Neuronal stem cell (in vitro differentiated cells): ENCODE results near the gene PYHIN1.
A peak's percentile ranks its signal among the peaks of the same experiment; 100 is the strongest.

ENCODE experiments used
- DNase-seq: peaks from one replicate; pipeline ENCODE4 v3.0.0-alpha.2; 2013; ENCODE audit warnings: low spot score
- H2AFZ ChIP-seq: one replicate; pipeline ENCODE4 v1.6.1; 2013; ENCODE audit warnings: mild to moderate bottlenecking, low read length, inconsistent platforms
- H2AK5ac ChIP-seq: 2 replicates; pipeline ENCODE4 v1.6.1; 2013; ENCODE audit warnings: low read depth, mild to moderate bottlenecking, inconsistent platforms, low read length, moderate library complexity, mixed read lengths
- H2BK120ac ChIP-seq: 2 replicates; pipeline ENCODE4 v1.6.1; 2013; ENCODE audit warnings: low read depth, mild to moderate bottlenecking, inconsistent platforms, low read length, moderate library complexity, mixed read lengths
- H2BK12ac ChIP-seq: one replicate; pipeline ENCODE4 v1.6.1; 2013; ENCODE audit warnings: low read length, inconsistent platforms
- H2BK15ac ChIP-seq: 2 replicates; pipeline ENCODE4 v1.6.1; 2013; ENCODE audit warnings: mild to moderate bottlenecking, low read length, inconsistent platforms, mixed read lengths
- H2BK5ac ChIP-seq: one replicate; pipeline ENCODE4 v1.6.1; 2013; ENCODE audit warnings: inconsistent platforms, mild to moderate bottlenecking, low read length, moderate library complexity
- H3K14ac ChIP-seq: one replicate; pipeline ENCODE4 v1.6.1; 2013; ENCODE audit warnings: low read length, inconsistent platforms
- H3K18ac ChIP-seq: 2 replicates; pipeline ENCODE4 v1.6.1; 2013; ENCODE audit warnings: low read length, inconsistent platforms
- H3K23ac ChIP-seq: 2 replicates; pipeline ENCODE4 v1.6.1; 2013; ENCODE audit warnings: low read depth, mild to moderate bottlenecking, mixed read lengths, low read length, inconsistent platforms; ENCODE audit not compliant: poor library complexity
- H3K27ac ChIP-seq: replicated peaks from 3 replicates; pipeline ENCODE4 v1.5.1; 2013; ENCODE audit warnings: low read length, inconsistent platforms
- H3K27me3 ChIP-seq, 3 experiments: 2 replicates each; pipeline ENCODE4 v1.6.1; 2013; ENCODE audit warnings: low read length in 3 of 3, mild to moderate bottlenecking in 2 of 3, inconsistent platforms in 1 of 3, low read depth in 1 of 3, mixed read lengths in 1 of 3, moderate library complexity in 1 of 3; ENCODE audit not compliant: control insufficient read depth in 3 of 3, insufficient read depth in 3 of 3
- H3K36me3 ChIP-seq, 2 donors: replicated peaks in 1 of 2; 2 replicates each; pipeline ENCODE4 v1.6.1; 2013; ENCODE audit warnings: low read length in 2 of 2; ENCODE audit not compliant: control insufficient read depth in 2 of 2, insufficient read depth in 2 of 2
- H3K4ac ChIP-seq: 2 replicates; pipeline ENCODE4 v1.6.1; 2013; ENCODE audit warnings: inconsistent platforms, mild to moderate bottlenecking, low read length, moderate library complexity
- H3K4me1 ChIP-seq, 2 donors: 1 replicate in 1 of 2; 2 replicates in 1 of 2; pipeline ENCODE4 v1.6.1; 2013; ENCODE audit warnings: low read length in 2 of 2, low read depth in 1 of 2; ENCODE audit not compliant: control insufficient read depth in 2 of 2, insufficient read depth in 1 of 2
- H3K4me2 ChIP-seq: one replicate; pipeline ENCODE4 v1.6.1; 2013; ENCODE audit warnings: mild to moderate bottlenecking, low read length, inconsistent platforms; ENCODE audit not compliant: insufficient read depth, poor library complexity, severe bottlenecking
- H3K4me3 ChIP-seq, 2 donors: 2 replicates each; pipeline ENCODE4 v1.5.1; 2013; ENCODE audit warnings: low read length in 2 of 2, mild to moderate bottlenecking in 2 of 2, inconsistent platforms in 1 of 2, moderate library complexity in 1 of 2
- H3K79me1 ChIP-seq: one replicate; pipeline ENCODE4 v1.6.1; 2013; ENCODE audit warnings: low read depth, mild to moderate bottlenecking, inconsistent platforms, low read length, moderate library complexity
- H3K9ac ChIP-seq: one replicate; pipeline ENCODE4 v1.6.1; 2013; ENCODE audit warnings: mild to moderate bottlenecking, low read depth, low read length, inconsistent platforms; ENCODE audit not compliant: poor library complexity
- H3K9me3 ChIP-seq, 2 donors: replicated peaks in 1 of 2; 2 replicates each; pipeline versions ENCODE3 to v1.6.1; 2013; ENCODE audit warnings: low read length in 2 of 2, mild to moderate bottlenecking in 2 of 2, inconsistent platforms in 1 of 2, low read depth in 1 of 2, mixed read lengths in 1 of 2, moderate library complexity in 1 of 2; ENCODE audit not compliant: control insufficient read depth in 2 of 2, insufficient read depth in 1 of 2
- H4K8ac ChIP-seq: one replicate; pipeline ENCODE4 v1.6.1; 2013; ENCODE audit warnings: low read depth, mild to moderate bottlenecking, inconsistent platforms, low read length, moderate library complexity
- H4K91ac ChIP-seq: one replicate; pipeline ENCODE4 v1.6.1; 2013; ENCODE audit warnings: low read length, low read depth, mild to moderate bottlenecking, inconsistent platforms; ENCODE audit not compliant: poor library complexity
- WGBS, 2 donors: extraction: QIAGEN DNeasy Blood & Tissue Kit; methylation state at CpG; one replicate each; pipeline ENCODE4 v1.1.7; 2013; ENCODE audit warnings: missing lambda C conversion rate in 2 of 2, mixed read lengths in 1 of 2; ENCODE audit not compliant: insufficient read length in 2 of 2, insufficient replicate concordance in 1 of 2; ENCODE audit errors: extremely low coverage in 2 of 2; 5-methylcytosine and 5-hydroxymethylcytosine counted together

Gene PYHIN1

DNA sequence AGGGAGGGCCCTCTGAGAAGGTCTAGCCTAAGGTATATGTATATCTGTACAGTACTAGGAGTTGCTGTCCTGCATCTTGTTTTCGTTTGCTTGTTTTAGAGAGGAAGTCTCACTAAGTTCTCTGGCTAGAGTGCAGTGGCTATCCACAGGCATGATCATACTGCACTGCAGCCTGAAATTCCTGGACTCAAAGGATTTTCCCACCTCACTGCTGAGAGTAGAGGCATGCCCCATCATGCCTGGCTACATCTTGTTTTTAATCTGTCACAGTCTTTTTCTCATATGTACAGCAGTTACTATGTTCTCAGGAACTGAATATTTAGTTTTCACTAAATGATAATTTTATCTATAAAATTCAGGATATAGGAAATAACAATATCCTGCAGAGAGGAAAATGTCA, 15.3 kb upstream of the PYHIN1 start:
- Histone ChIP-seq H2BK12ac (no peak overlapping the region), H3K36me3 (no peaks in the 10 kb centered on the region), H3K4me3 (no peak overlapping the region), H3K79me1 (no peaks in the 10 kb centered on the region), H2BK5ac (no peak overlapping the region), H2AK5ac (no peak overlapping the region), H3K23ac (no peak overlapping the region), H3K4me2 (no peak overlapping the region), H3K4ac (no peak overlapping the region), H2BK15ac (no peak overlapping the region), H4K8ac (no peak overlapping the region), H3K18ac (no peak overlapping the region), H3K14ac (no peak overlapping the region), H4K91ac (no peak overlapping the region), H3K4me1 (no peaks in the 10 kb centered on the region), H2AFZ (peak overlapping the region; percentile 28), H2BK120ac (no peak overlapping the region), H3K9me3 (peaks cover 0 to 7% of the 10 kb centered on the region in 2 donors), H3K27me3 (no peaks in the 10 kb centered on the region), H3K9ac (no peak overlapping the region), H3K27ac (no peak overlapping the region)
- no CpG with 5 or more reads among the region's 1 CpG for WGBS, 2 donors
- no peak for DNase-seq

DNA sequence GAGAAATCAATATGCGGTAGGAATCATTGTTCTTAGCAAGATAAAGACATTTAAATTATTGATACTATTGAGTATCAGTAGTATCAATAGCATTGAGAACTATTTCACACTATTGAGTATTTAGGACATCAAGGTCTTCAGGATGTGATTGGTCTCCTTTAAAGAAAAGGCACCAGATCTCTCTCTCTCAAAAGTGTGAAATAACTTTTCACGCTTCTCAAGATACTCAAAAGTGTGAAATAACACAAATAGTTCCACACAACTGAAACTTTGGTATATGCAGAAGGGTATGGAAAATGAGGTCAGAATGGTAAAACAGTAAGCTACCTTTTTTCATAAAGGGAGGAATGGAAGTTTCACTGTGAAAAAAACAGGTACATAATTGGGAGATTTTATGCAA, 6.7 kb upstream of the PYHIN1 start:
- Histone ChIP-seq H3K36me3 (no peaks in the 10 kb centered on the region), H3K4me2 (no peak overlapping the region), H2AFZ (no peak overlapping the region), H3K4me1 (no peaks in the 10 kb centered on the region), H3K18ac (no peak overlapping the region), H3K14ac (no peak overlapping the region), H3K27ac (no peak overlapping the region), H2AK5ac (no peak overlapping the region), H3K4me3 (no peak overlapping the region), H3K79me1 (no peaks in the 10 kb centered on the region), H2BK15ac (no peak overlapping the region), H2BK5ac (no peak overlapping the region), H3K9me3 (peaks cover 0 to 8% of the 10 kb centered on the region in 2 donors), H3K4ac (no peak overlapping the region), H3K23ac (no peak overlapping the region), H2BK12ac (no peak overlapping the region), H3K9ac (no peak overlapping the region), H3K27me3 (no peaks in the 10 kb centered on the region), H4K91ac (no peak overlapping the region), H4K8ac (no peak overlapping the region), H2BK120ac (no peak overlapping the region)
- no peak for DNase-seq
- no CpG with 5 or more reads among the region's 2 CpGs for WGBS, 2 donors

DNA sequence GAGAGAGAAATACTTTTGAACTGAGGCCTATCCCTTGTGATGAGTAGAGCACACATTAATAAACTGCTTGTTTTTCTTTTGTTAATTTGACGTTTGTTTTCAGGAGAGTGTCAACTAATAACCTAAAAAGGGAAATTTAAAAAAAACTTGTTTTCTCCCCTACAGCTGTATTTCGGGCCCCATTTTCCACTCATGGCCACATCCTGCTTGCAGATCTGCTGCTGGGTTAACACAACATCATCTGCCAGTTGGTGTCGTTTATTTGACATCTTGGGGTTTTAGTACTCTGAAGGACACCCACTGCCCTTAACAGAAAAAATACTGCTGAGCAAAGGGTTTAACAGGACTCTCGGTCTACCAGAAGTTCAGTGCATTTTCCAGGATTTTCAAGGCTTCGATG, 848 bp upstream of the PYHIN1 start:
- Histone ChIP-seq H3K4me2 (no peak overlapping the region), H3K14ac (no peak overlapping the region), H3K9ac (no peak overlapping the region), H3K36me3 (no peaks in the 10 kb centered on the region), H2AFZ (no peak overlapping the region), H3K18ac (no peak overlapping the region), H2BK5ac (no peak overlapping the region), H3K9me3 (peaks cover 0 to 1% of the 10 kb centered on the region in 2 donors), H3K27me3 (no peaks in the 10 kb centered on the region), H3K4me1 (no peaks in the 10 kb centered on the region), H3K23ac (no peak overlapping the region), H3K4me3 (no peak overlapping the region), H2BK15ac (no peak overlapping the region), H2BK120ac (no peak overlapping the region), H4K8ac (no peak overlapping the region), H2AK5ac (no peak overlapping the region), H3K4ac (no peak overlapping the region), H2BK12ac (no peak overlapping the region), H4K91ac (no peak overlapping the region), H3K27ac (no peak overlapping the region), H3K79me1 (no peaks in the 10 kb centered on the region)
- no CpG with 5 or more reads among the region's 5 CpGs for WGBS, 2 donors
- DNase-seq: no peak

DNA sequence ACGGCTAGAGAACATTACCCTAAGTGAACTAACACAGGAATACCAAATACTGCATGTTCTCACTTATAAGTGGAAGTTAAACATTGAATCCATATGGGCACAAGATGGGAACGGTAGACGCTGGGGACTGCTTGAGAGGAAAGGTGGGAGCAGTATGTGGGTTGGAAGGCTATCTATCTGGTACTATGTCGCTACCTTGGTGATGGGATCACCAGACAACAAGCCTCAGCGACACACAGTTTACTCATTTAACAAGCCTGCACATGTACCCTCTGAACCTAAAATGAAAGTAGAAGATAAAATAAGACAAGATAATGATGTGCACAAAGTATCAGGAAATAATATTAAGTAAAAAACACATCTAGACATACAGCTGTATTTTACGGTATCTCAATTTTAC, 819 bp downstream of the PYHIN1 start:
- Histone ChIP-seq H3K36me3 (no peaks in the 10 kb centered on the region), H3K27me3 (no peaks in the 10 kb centered on the region), H3K4ac (no peak overlapping the region), H2BK15ac (no peak overlapping the region), H3K27ac (no peak overlapping the region), H2BK12ac (no peak overlapping the region), H2BK120ac (no peak overlapping the region), H3K14ac (no peak overlapping the region), H3K18ac (no peak overlapping the region), H2AK5ac (no peak overlapping the region), H3K4me3 (no peak overlapping the region), H3K4me2 (no peak overlapping the region), H4K91ac (no peak overlapping the region), H3K79me1 (no peaks in the 10 kb centered on the region), H4K8ac (no peak overlapping the region), H3K4me1 (no peaks in the 10 kb centered on the region), H3K9me3 (no peaks in the 10 kb centered on the region), H3K9ac (no peak overlapping the region), H2BK5ac (no peak overlapping the region), H2AFZ (no peak overlapping the region), H3K23ac (no peak overlapping the region)
- no CpG with 5 or more reads among the region's 6 CpGs for WGBS, 2 donors
- DNase-seq: no peak
